PC-9 (cell line): ENCODE results near the gene ABCE1.

Experiments used
- CTCF ChIP-seq: fragments of 200-600 bp; sonication (generic); conservative IDR thresholded peaks from 2 replicates; pipeline ENCODE4 v1.6.1; 2017; ENCODE audit warnings: mixed run types, antibody characterized with exemption, mild to moderate bottlenecking, moderate library complexity
- EZH2 ChIP-seq: fragments of 200-600 bp; sonication (generic); IDR thresholded peaks from 2 replicates; pipeline ENCODE4 v1.8.0; 2017; ENCODE audit warnings: antibody characterized with exemption, low read depth

DNA sequence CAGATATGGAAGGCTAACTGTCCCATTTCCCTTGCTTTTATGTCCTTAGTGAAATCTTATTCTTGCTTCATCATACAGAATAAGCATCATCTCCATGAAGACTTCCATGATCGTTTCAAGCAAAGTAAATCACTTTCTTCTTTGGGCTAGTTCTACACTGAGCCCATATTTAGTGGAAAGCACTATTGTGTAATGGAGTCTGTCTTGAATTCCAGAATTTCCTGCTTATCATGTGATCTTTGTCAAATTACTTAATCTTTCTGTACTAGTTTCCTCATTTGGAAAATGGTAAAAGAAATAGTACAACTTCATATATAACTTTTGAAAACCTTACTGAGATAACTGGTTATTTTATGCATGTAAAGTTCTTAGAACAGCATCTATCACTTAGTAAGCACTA is 7.7 kb upstream of the ABCE1 start:
- TF ChIP-seq CTCF, result no peak
- TF ChIP-seq EZH2, result no peak
